Panc1 (cell line): ENCODE data around the gene REPIN1. TPM values are rescaled to one million over a fixed set of nuclear protein-coding genes. Genes with fewer than 3 reads are reported as not detected.

ENCODE experiments used
- ATAC-seq: fragments of 200-7000 bp; cut with Tn5 transposase; 2 replicates; pipeline ENCODE4 v1.9.1; 2020; ENCODE audit warnings: mild to moderate bottlenecking, moderate library complexity
- BruUV-seq: library from RNA; stranded (reverse); fragments of 400-500 nt; replicated peaks from 2 replicates; lab custom pipeline; 2021; lab: Mats Ljungman, UMichigan
- CTCF ChIA-PET: fragments of 300-600 bp; sonication (Branson Sonifier 250); formaldehyde crosslinking; loops from one replicate; lab custom pipeline; 2022; ENCODE audit warnings: antibody characterized with exemption; lab: Charles Lee
- POLR2A ChIA-PET: fragments of 300-600 bp; sonication (Branson Sonifier 250); formaldehyde crosslinking; loops from one replicate; lab custom pipeline; 2022; ENCODE audit warnings: antibody characterized with exemption; lab: Charles Lee
- DNase-seq: peaks from one replicate; pipeline ENCODE4 v3.0.0-alpha.2; 2010; ENCODE audit warnings: low read depth, low spot score
- H3K27ac ChIP-seq: 2 replicates; pipeline ENCODE4 v1.5.1; 2011; ENCODE audit warnings: mild to moderate bottlenecking, low read length, inconsistent platforms
- H3K27me3 ChIP-seq: fragments of 200-500 bp; sonication (Bioruptor generic); 2 replicates; pipeline ENCODE4 v1.6.0; 2014; ENCODE audit warnings: low read length, inconsistent platforms; ENCODE audit not compliant: control insufficient read depth, insufficient read depth
- H3K36me3 ChIP-seq: fragments of 200-500 bp; sonication (Bioruptor generic); 2 replicates; pipeline ENCODE4 v1.5.1; 2014; ENCODE audit warnings: inconsistent platforms, mild to moderate bottlenecking, low read length, moderate library complexity; ENCODE audit not compliant: control insufficient read depth, insufficient read depth
- H3K4me1 ChIP-seq: 2 replicates; pipeline ENCODE4 v1.5.1; 2011; ENCODE audit warnings: inconsistent platforms, mild to moderate bottlenecking, low read length, moderate library complexity; ENCODE audit not compliant: control insufficient read depth, insufficient read depth
- H3K4me3 ChIP-seq, 2 experiments: 2 replicates each; pipeline ENCODE4 v1.5.1; 2011 to 2012; ENCODE audit warnings: low read depth in 2 of 2, low read length in 2 of 2, mild to moderate bottlenecking in 2 of 2, inconsistent platforms in 1 of 2, moderate library complexity in 1 of 2
- H3K9me3 ChIP-seq: fragments of 200-500 bp; sonication (Bioruptor generic); 2 replicates; pipeline ENCODE4 v1.5.1; 2014; ENCODE audit warnings: low read depth, mild to moderate bottlenecking, inconsistent platforms, low read length, moderate library complexity; ENCODE audit not compliant: control insufficient read depth, insufficient read depth
- CTCF ChIP-seq: fragments of 450-650 bp; IDR thresholded peaks from 2 replicates; pipeline ENCODE4 v1.5.1; 2017; ENCODE audit warnings: mild to moderate bottlenecking
- POLR2AphosphoS5 ChIP-seq: IDR thresholded peaks from 2 replicates; pipeline ENCODE4 v1.6.1; 2012; ENCODE audit warnings: mild to moderate bottlenecking, low read depth, low read length, moderate library complexity
- REST ChIP-seq, 2 experiments: IDR thresholded peaks; 2 replicates each; pipeline ENCODE4 v1.6.1; 2011 to 2012; ENCODE audit warnings: low read depth in 2 of 2, control low read depth in 1 of 2, low read length in 1 of 2, mild to moderate bottlenecking in 1 of 2, moderate library complexity in 1 of 2; ENCODE audit not compliant: insufficient read depth in 1 of 2
- SIN3A ChIP-seq: IDR thresholded peaks from 2 replicates; pipeline ENCODE4 v1.6.1; 2012; ENCODE audit warnings: low read depth, mild to moderate bottlenecking, low read length, moderate library complexity, borderline replicate concordance; ENCODE audit not compliant: insufficient read depth
- TCF7L2 ChIP-seq: IDR thresholded peaks from 2 replicates; pipeline ENCODE4 v1.6.1; 2011; ENCODE audit warnings: mild to moderate bottlenecking, low read depth, low read length, inconsistent platforms
- in situ Hi-C: cut with HindIII; loops from 2 replicates; pipeline ENCODE4 v1.10.0; 2016; ENCODE audit warnings: low sequenced_read_pairs, low pct_unique_long_range_greater_than_20kb
- intact Hi-C: fragments of 100-400 bp; cut with micrococcal nuclease; formaldehyde crosslinking; loops from one replicate; pipeline ENCODE4 v1.10.0; 2022; ENCODE audit not compliant: unreplicated experiment
- total RNA-seq: library from RNA; stranded (reverse); gene quantifications from one replicate; pipeline ENCODE4 v1.2.1, GENCODE V29; 2021; ENCODE audit not compliant: unreplicated experiment

The REPIN1 gene
- total RNA-seq, 1 experiment from 2014 or later = 209 TPM

GRCh38 chr7:150322114-150322832 is 46.3 kb upstream of the REPIN1 start:
- DNase-seq (no peak), ATAC-seq (no peak)
- POLR2A ChIA-PET = no interaction called here
- intact Hi-C loops (no loop called here), in situ Hi-C loops (no loop called here)
- no peaks in the 10 kb centered on the region for H3K9me3 ChIP-seq
- peak overlapping the region; percentile 57 to 80 for H3K4me3 ChIP-seq
- no peaks in the 10 kb centered on the region for H3K27me3 ChIP-seq
- peaks cover 26% of the 10 kb centered on the region for H3K4me1 ChIP-seq
- BruUV-seq = no TSS peak
- H3K27ac ChIP-seq = peak overlapping the region; percentile 92
- H3K36me3 ChIP-seq = no peaks in the 10 kb centered on the region
- no peak for TF ChIP-seq TCF7L2
- TF ChIP-seq REST (IDR thresholded peaks at IDR 0.05; ENCODE audit: insufficient read depth in 1 of 2, low read depth in 2 of 2, low read length in 1 of 2) = no peak
- no peak for TF ChIP-seq CTCF
- TF ChIP-seq SIN3A = no peak
- no peak for TF ChIP-seq POLR2AphosphoS5
- CTCF ChIA-PET = no interaction called here

GRCh38 chr7:150322833-150323681 is 45.6 kb upstream of the REPIN1 start, which contains the start of the genes ACTR3C and LRRC61:
TSS of gene ACTR3C (minus strand) at chr7:150323545. CDS start at chr7:150295296, 28,249 bp downstream.
TSS of gene LRRC61 (plus strand) at chr7:150323355. CDS start at chr7:150336862, 13,507 bp downstream.
- intact Hi-C loops = no loop called here
- Histone ChIP-seq H3K9me3 (no peaks in the 10 kb centered on the region), H3K4me3 (peak within 1 kb of the TSS; percentile 57 to 80), H3K27me3 (no peaks in the 10 kb centered on the region), H3K27ac (peak within 1 kb of the TSS; percentile 92), H3K4me1 (peaks cover 26% of the 10 kb centered on the region), H3K36me3 (no peaks in the 10 kb centered on the region)
- TSS peak; percentile 83 for BruUV-seq
- POLR2A ChIA-PET = no interaction called here
- DNase-seq (no peak), ATAC-seq (peak; percentile 81)
- TF ChIP-seq TCF7L2 (peak; percentile 30; the same call in 1 of the 2 replicates), SIN3A (no peak), REST (IDR thresholded peaks at IDR 0.05; ENCODE audit: insufficient read depth in 1 of 2, low read depth in 2 of 2, low read length in 1 of 2) (no peak), CTCF (no peak), POLR2AphosphoS5 (peak; percentile 31; the same call in 1 of the 2 replicates)
- in situ Hi-C loops = no loop called here
- CTCF ChIA-PET = no interaction called here
